ENCODE results near the gene ANGPTL2. TPM values are rescaled to one million over a fixed set of nuclear protein-coding genes. Genes with fewer than 3 reads are reported as not detected.

The ANGPTL2 gene
- total RNA-seq, 6 donors from 2014 or later: 3.9 to 26.0 (median 7.9) TPM

DNA sequence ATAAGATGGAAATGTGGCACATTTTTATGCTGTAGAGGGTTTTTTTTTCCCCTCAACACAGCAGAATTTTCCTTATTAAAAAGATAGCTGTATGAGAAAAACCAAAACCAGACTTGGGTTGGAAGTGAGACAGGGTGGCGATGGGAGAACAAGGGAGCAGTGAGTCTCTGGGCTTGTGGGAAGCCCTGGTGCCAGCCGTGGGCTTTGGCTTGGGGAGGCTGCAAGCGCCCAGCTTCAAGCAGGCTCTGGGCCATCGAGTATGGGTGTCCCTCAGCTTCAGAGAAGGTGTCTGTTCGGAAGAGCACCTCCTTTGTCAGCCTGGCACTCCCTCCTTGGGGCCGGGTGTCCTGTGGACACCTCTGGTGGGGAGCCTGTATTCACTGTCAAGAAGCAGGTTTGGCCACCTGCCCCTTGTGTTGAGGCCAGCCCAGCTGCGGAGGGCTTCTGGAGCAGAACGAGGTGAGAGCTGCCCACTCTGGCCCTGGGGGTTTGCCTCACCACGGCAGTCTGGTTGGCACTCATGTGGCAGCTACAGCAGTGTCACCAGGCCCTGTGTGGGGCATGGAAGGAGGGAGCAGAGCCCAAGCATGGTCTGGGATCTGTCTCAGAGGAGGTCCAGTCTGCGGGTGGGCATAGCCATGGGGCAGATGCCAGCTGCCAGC lies 37.6 kb upstream of the ANGPTL2 start:
- WGBS, 2 donors: 88 to 90% methylated on average over 7 of the region's 10 CpGs
- no peak overlapping the region for H3K4me3 ChIP-seq
- H3K27ac ChIP-seq: no peak overlapping the region
- no peaks in the 10 kb centered on the region for H3K36me3 ChIP-seq
- H3K9me3 ChIP-seq: no peaks in the 10 kb centered on the region
- DNase-seq: no peak
- TF ChIP-seq CTCF (IDR thresholded peaks at IDR 0.05) (no peak), POLR2AphosphoS5 (IDR thresholded peaks at IDR 0.05) (no peak), POLR2A (IDR thresholded peaks at IDR 0.05) (no peak), EP300 (IDR thresholded peaks at IDR 0.05) (no peak)
- peak in 1 of 2 donors; percentile 20 for ATAC-seq (ENCODE audit: low FRiP score in 2 of 2)
- H3K4me1 ChIP-seq: peaks cover 5 to 16% (median 6%) of the 10 kb centered on the region in 4 donors
- no peaks in the 10 kb centered on the region for H3K27me3 ChIP-seq

DNA sequence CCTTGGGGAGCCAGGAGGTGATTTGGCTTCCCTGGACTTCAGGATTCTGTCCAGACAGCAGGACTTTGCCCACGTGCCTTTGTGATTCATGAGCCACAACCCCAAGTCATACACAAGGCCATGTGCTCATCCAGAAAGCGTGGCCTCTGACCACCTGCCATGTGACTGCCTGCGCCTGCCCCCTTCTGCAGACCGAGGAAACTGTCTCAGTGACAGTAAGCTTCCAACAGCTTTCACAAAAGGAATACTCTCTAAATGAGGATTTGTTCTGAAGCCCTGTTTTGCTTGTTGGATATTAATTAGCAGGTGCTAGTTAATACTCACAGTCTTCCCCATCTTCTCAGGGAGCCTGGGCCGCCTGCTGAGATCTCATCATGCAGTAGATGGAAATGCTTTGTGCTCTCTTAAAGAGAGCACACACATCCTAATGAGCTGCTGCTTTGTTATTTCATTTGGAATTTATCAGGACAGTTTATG lies 36.9 kb upstream of the ANGPTL2 start:
- H3K27me3 ChIP-seq: no peaks in the 10 kb centered on the region
- H3K4me1 ChIP-seq: peaks cover 7 to 16% (median 9%) of the 10 kb centered on the region in 4 donors
- ATAC-seq (ENCODE audit: low FRiP score in 2 of 2) (no peak), DNase-seq (peak in 1 of 2 donors; percentile 20)
- WGBS, 2 donors: 80 to 93% methylated on average over 3 to 5 of the region's 5 CpGs
- no peaks in the 10 kb centered on the region for H3K9me3 ChIP-seq
- H3K4me3 ChIP-seq: no peak overlapping the region
- no peak overlapping the region for H3K27ac ChIP-seq
- TF ChIP-seq POLR2AphosphoS5 (IDR thresholded peaks at IDR 0.05) (no peak), POLR2A (IDR thresholded peaks at IDR 0.05) (no peak), EP300 (IDR thresholded peaks at IDR 0.05) (no peak), CTCF (IDR thresholded peaks at IDR 0.05) (no peak)
- H3K36me3 ChIP-seq: no peaks in the 10 kb centered on the region

- Histone ChIP-seq H3K9me3 (no peaks in the 10 kb centered on the region), H3K4me1 (peaks cover 7 to 19% (median 14%) of the 10 kb centered on the region in 4 donors), H3K4me3 (no peak overlapping the region), H3K27me3 (no peaks in the 10 kb centered on the region), H3K27ac (no peak overlapping the region), H3K36me3 (no peaks in the 10 kb centered on the region)
- no peak for DNase-seq
- no peak for ATAC-seq (ENCODE audit: low FRiP score in 2 of 2)
- TF ChIP-seq POLR2A (IDR thresholded peaks at IDR 0.05) (no peak), CTCF (IDR thresholded peaks at IDR 0.05) (no peak), EP300 (IDR thresholded peaks at IDR 0.05) (no peak), POLR2AphosphoS5 (IDR thresholded peaks at IDR 0.05) (no peak)
- WGBS, 2 donors: 84 to 88% methylated on average over 4 of the region's 4 CpGs
Observed at GRCh38 chr9:127158786-127159324, 36.4 kb upstream of the ANGPTL2 start.

GRCh38 chr9:127155314-127155960 lies 33.0 kb upstream of the ANGPTL2 start:
- DNase-seq (no peak), ATAC-seq (ENCODE audit: low FRiP score in 2 of 2) (no peak)
- no peaks in the 10 kb centered on the region for H3K27me3 ChIP-seq
- H3K36me3 ChIP-seq: no peaks in the 10 kb centered on the region
- no peak for TF ChIP-seq EP300 (IDR thresholded peaks at IDR 0.05)
- TF ChIP-seq CTCF (IDR thresholded peaks at IDR 0.05): no peak
- no peak for TF ChIP-seq POLR2A (IDR thresholded peaks at IDR 0.05)
- TF ChIP-seq POLR2AphosphoS5 (IDR thresholded peaks at IDR 0.05): no peak
- H3K4me1 ChIP-seq: peaks cover 7 to 18% (median 11%) of the 10 kb centered on the region in 4 donors
- no peaks in the 10 kb centered on the region for H3K9me3 ChIP-seq
- peak overlapping the region in 3 of 4 donors; percentile 15 to 42 (median 33) for H3K27ac ChIP-seq
- H3K4me3 ChIP-seq: no peak overlapping the region
- WGBS, 2 donors: 68 to 79% methylated on average over 5 of the region's 5 CpGs
